ENCODE data around the gene B9D1. TPM values are rescaled to one million over a fixed set of nuclear protein-coding genes. Genes with fewer than 3 reads are reported as not detected.

B9D1 gene
- total and polyA plus RNA-seq, 9 of the 15 experiments (the other 6 are each of a cell fraction or from before 2014, with no cell fraction given) = 8.9 to 28.0 (median 17.9) TPM

DNA sequence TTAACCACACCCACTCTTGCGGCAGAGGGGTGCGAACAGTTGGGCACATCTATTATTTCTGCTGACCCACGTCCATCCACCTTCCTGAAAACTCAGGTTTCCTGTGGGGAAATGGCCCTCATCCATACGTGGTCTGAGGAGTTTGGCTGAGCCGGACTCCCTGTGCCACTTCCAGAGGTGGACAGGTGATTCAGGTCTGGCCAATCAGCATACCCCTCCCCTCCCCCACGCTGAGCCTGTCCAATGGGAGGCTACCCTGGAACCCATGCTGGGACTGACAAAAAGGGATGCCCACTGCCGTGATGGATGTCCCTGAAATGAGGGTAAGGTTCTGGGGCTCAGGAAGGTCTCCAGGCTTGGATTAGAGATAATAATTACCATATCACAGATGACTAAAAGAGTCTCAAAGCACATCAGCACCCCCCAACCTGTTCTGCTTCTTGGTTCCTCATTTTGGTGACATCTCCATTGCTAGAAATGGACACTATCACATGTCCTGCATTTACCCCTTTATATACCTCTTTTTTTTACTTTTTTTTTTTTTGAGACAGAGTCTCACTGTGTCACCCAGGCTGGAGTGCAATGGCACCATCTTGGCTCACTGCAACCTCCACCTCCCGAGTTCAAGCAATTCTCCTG lies 10.5 kb upstream of the B9D1 start:
- Histone ChIP-seq H3K27me3 (ENCODE audit: control insufficient read depth in 2 of 2, insufficient read depth in 2 of 2, low read length in 2 of 2) (no peaks in the 10 kb centered on the region; a peak in 1 of 5 replicates), H3K36me3 (ENCODE audit: control insufficient read depth, insufficient read depth, low read length) (no peaks in the 10 kb centered on the region), H3K9me1 (ENCODE audit: control insufficient read depth, insufficient read depth, low read length) (no peaks in the 10 kb centered on the region), H3K4me2 (ENCODE audit: insufficient read depth, low read length) (no peak overlapping the region), H3K9ac (ENCODE audit: insufficient read depth in 1 of 2, low read depth in 2 of 2, low read length in 2 of 2) (no peak overlapping the region), H3K9me3 (replicated peaks; ENCODE audit: control insufficient read depth, insufficient read depth, low read depth, low read length) (no peaks in the 10 kb centered on the region), H2AFZ (ENCODE audit: low read depth, low read length) (no peak overlapping the region), H3K79me2 (ENCODE audit: control insufficient read depth, insufficient read depth, low read length) (no peaks in the 10 kb centered on the region), H3K4me1 (replicated peaks in 1 of 2; ENCODE audit: control insufficient read depth in 2 of 2, insufficient read depth in 2 of 2, low read length in 2 of 2) (peaks cover 0 to 5% of the 10 kb centered on the region in 2 experiments; a peak in 3 of 5 replicates), H3K27ac (ENCODE audit: extremely low read depth, low read depth, low read length) (no peak overlapping the region), H3K4me3 (no peak overlapping the region), H4K20me1 (replicated peaks; ENCODE audit: control insufficient read depth, insufficient read depth, low read length) (no peaks in the 10 kb centered on the region)
- CTCF ChIA-PET (ENCODE audit: low intra/inter-chr PET ratio) = no interaction called here
- FAIRE-seq (no peak), DNase-seq (ENCODE audit: extremely low read depth in 1 of 4, low spot score in 3 of 4) (no peak), ATAC-seq (no peak)
- no peak for TF ChIP-seq KAT7 (CRISPR knock-in tag; IDR thresholded peaks at IDR 0.05; ENCODE audit: borderline replicate concordance)
- TF ChIP-seq, protein P1, sequence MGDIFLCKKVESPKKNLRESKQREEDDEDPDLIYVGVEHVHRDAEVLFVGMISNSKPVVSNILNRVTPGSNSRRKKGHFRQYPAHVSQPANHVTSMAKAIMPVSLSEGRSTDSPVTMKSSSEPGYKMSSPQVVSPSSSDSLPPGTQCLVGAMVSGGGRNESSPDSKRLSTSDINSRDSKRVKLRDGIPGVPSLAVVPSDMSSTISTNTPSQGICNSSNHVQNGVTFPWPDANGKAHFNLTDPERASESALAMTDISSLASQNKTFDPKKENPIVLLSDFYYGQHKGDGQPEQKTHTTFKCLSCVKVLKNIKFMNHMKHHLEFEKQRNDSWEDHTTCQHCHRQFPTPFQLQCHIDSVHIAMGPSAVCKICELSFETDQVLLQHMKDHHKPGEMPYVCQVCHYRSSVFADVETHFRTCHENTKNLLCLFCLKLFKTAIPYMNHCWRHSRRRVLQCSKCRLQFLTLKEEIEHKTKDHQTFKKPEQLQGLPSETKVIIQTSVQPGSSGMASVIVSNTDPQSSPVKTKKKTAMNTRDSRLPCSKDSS (IDR thresholded peaks at IDR 0.05; ENCODE audit: low read depth, partially characterized antibody) = no peak
- in situ Hi-C loops (cut with MboI) = no loop called here
- POLR2A ChIA-PET = no interaction called here
- intact Hi-C loops (cut with micrococcal nuclease) = no loop called here
- BruUV-seq (replicated peaks) = no TSS peak
- 46% methylated on average over 7 of the region's 8 CpGs for WGBS (ENCODE audit: insufficient coverage, low coverage, missing lambda C conversion rate)

DNA sequence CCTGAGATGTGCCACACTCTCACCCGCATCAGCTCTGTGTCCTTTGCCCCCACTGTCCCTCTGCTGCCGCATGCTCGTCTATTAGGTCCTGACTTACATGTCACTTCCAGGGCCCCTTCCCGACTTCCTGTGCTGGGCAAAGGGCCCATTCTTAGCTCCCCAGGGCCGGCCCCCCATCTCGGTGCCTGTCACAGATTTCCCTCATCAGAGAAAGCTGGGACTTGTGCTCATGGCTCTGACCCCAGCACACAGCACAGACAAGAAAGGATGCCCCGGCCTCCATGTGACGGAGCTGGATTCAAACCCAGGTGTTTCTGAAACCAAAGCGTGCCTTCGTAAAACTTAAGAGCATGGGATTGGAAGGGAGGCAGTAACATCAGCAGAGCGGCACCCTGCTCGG lies 9.9 kb upstream of the B9D1 start:
- WGBS (ENCODE audit: insufficient coverage, low coverage, missing lambda C conversion rate) = 65% methylated on average over 10 of the region's 12 CpGs
- in situ Hi-C loops (cut with MboI) = no loop called here
- ATAC-seq (no peak), DNase-seq (ENCODE audit: extremely low read depth in 1 of 4, low spot score in 3 of 4) (no peak), FAIRE-seq (no peak)
- H3K4me2 ChIP-seq (ENCODE audit: insufficient read depth, low read length) = no peak overlapping the region
- no peaks in the 10 kb centered on the region for H3K79me2 ChIP-seq (ENCODE audit: control insufficient read depth, insufficient read depth, low read length)
- no peaks in the 10 kb centered on the region for H3K27me3 ChIP-seq (ENCODE audit: control insufficient read depth in 2 of 2, insufficient read depth in 2 of 2, low read length in 2 of 2)
- peaks cover 0 to 5% of the 10 kb centered on the region in 2 experiments; a peak in 3 of 5 replicates for H3K4me1 ChIP-seq (replicated peaks in 1 of 2; ENCODE audit: control insufficient read depth in 2 of 2, insufficient read depth in 2 of 2, low read length in 2 of 2)
- no peak overlapping the region for H3K9ac ChIP-seq (ENCODE audit: insufficient read depth in 1 of 2, low read depth in 2 of 2, low read length in 2 of 2)
- no peaks in the 10 kb centered on the region for H3K36me3 ChIP-seq (ENCODE audit: control insufficient read depth, insufficient read depth, low read length)
- intact Hi-C loops (cut with micrococcal nuclease) = no loop called here
- H3K9me3 ChIP-seq (replicated peaks; ENCODE audit: control insufficient read depth, insufficient read depth, low read depth, low read length) = no peaks in the 10 kb centered on the region
- ChIA-PET POLR2A (interaction anchor here (0.6 kb wide), 1 partner anchor 25 kb away, joined by 3 read pairs; no protein-coding TSS in a partner anchor), CTCF (ENCODE audit: low intra/inter-chr PET ratio) (no interaction called here)
- BruUV-seq (replicated peaks) = no TSS peak
- H3K27ac ChIP-seq (ENCODE audit: extremely low read depth, low read depth, low read length) = no peak overlapping the region
- no peaks in the 10 kb centered on the region for H4K20me1 ChIP-seq (replicated peaks; ENCODE audit: control insufficient read depth, insufficient read depth, low read length)
- no peak overlapping the region for H2AFZ ChIP-seq (ENCODE audit: low read depth, low read length)
- no peak overlapping the region for H3K4me3 ChIP-seq
- H3K9me1 ChIP-seq (ENCODE audit: control insufficient read depth, insufficient read depth, low read length) = no peaks in the 10 kb centered on the region
- TF ChIP-seq SUPT5H (IDR thresholded peaks at IDR 0.05) (no peak), SMARCA4 (IDR thresholded peaks at IDR 0.05) (no peak)
- TF ChIP-seq, protein P2, sequence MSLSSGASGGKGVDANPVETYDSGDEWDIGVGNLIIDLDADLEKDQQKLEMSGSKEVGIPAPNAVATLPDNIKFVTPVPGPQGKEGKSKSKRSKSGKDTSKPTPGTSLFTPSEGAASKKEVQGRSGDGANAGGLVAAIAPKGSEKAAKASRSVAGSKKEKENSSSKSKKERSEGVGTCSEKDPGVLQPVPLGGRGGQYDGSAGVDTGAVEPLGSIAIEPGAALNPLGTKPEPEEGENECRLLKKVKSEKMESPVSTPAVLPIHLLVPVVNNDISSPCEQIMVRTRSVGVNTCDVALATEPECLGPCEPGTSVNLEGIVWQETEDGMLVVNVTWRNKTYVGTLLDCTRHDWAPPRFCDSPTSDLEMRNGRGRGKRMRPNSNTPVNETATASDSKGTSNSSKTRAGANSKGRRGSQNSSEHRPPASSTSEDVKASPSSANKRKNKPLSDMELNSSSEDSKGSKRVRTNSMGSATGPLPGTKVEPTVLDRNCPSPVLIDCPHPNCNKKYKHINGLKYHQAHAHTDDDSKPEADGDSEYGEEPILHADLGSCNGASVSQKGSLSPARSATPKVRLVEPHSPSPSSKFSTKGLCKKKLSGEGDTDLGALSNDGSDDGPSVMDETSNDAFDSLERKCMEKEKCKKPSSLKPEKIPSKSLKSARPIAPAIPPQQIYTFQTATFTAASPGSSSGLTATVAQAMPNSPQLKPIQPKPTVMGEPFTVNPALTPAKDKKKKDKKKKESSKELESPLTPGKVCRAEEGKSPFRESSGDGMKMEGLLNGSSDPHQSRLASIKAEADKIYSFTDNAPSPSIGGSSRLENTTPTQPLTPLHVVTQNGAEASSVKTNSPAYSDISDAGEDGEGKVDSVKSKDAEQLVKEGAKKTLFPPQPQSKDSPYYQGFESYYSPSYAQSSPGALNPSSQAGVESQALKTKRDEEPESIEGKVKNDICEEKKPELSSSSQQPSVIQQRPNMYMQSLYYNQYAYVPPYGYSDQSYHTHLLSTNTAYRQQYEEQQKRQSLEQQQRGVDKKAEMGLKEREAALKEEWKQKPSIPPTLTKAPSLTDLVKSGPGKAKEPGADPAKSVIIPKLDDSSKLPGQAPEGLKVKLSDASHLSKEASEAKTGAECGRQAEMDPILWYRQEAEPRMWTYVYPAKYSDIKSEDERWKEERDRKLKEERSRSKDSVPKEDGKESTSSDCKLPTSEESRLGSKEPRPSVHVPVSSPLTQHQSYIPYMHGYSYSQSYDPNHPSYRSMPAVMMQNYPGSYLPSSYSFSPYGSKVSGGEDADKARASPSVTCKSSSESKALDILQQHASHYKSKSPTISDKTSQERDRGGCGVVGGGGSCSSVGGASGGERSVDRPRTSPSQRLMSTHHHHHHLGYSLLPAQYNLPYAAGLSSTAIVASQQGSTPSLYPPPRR (CRISPR knock-in tag; IDR thresholded peaks at IDR 0.05; ENCODE audit: borderline replicate concordance) = no peak
- TF ChIP-seq, protein P3, sequence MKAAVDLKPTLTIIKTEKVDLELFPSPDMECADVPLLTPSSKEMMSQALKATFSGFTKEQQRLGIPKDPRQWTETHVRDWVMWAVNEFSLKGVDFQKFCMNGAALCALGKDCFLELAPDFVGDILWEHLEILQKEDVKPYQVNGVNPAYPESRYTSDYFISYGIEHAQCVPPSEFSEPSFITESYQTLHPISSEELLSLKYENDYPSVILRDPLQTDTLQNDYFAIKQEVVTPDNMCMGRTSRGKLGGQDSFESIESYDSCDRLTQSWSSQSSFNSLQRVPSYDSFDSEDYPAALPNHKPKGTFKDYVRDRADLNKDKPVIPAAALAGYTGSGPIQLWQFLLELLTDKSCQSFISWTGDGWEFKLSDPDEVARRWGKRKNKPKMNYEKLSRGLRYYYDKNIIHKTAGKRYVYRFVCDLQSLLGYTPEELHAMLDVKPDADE (conservative IDR thresholded peaks at IDR 0.05; ENCODE audit: control insufficient read depth, low read depth, low read length) = no peak
- TF ChIP-seq, protein P4, sequence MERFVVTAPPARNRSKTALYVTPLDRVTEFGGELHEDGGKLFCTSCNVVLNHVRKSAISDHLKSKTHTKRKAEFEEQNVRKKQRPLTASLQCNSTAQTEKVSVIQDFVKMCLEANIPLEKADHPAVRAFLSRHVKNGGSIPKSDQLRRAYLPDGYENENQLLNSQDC (CRISPR knock-in tag; IDR thresholded peaks at IDR 0.05) = no peak

Data from K562 (cell line).